AG09309 (cell line): ENCODE results near the gene FRAS1.

Experiments
- DNase-seq: peaks from one replicate; pipeline ENCODE4 v3.0.0-alpha.2; 2010; ENCODE audit warnings: low read depth
- H3K4me3 ChIP-seq: 2 replicates; pipeline ENCODE4 v1.5.1; 2011; ENCODE audit warnings: mild to moderate bottlenecking, low read depth, low read length, moderate library complexity; ENCODE audit not compliant: control insufficient read depth
- TF ChIP-seq, protein P1 (sequence below): IDR thresholded peaks from 2 replicates; pipeline ENCODE4 v1.5.1; 2011; ENCODE audit warnings: mild to moderate bottlenecking, low read depth, low read length, inconsistent platforms; ENCODE audit not compliant: insufficient read depth, control insufficient read depth; ENCODE audit errors: missing control alignments

Gene FRAS1

DNA sequence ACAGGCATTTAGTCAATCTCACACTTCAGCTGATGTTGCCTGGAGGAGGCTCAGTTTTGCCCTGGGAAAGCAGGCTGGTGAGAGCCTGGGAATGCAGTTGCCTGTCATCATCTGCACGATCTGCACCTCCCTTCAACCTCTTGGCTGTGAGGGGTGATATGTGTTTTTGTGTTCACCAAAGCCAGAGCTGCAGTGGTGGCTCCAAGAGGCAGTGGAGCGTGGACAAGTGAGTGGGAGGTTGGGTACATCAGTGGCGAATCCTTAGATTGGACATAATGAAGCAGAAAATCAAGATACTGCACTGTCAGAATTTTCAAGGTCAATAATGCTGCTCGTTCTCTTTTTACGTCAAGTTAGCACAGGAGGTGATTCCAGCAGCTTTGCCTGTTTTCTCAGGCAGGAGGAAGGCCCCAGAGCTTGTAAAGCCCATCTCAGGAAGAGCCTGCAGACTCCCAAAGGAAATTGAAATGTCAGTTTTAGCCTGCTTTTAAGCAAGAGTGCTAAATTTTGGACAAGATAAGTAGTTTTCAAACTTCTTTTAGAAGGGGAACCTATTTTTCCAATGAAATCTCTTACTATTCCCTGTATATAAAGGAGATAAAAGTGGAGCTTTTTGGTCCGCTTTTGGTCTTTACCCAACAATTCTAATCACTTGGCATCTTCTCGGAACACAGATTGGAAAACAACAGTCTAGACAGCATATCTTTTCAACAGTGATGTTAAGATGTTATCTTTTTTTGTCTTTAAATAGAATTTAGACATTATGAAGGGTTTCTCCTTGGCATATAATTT, 92.8 kb downstream of the FRAS1 start:
- TF ChIP-seq, protein P1, sequence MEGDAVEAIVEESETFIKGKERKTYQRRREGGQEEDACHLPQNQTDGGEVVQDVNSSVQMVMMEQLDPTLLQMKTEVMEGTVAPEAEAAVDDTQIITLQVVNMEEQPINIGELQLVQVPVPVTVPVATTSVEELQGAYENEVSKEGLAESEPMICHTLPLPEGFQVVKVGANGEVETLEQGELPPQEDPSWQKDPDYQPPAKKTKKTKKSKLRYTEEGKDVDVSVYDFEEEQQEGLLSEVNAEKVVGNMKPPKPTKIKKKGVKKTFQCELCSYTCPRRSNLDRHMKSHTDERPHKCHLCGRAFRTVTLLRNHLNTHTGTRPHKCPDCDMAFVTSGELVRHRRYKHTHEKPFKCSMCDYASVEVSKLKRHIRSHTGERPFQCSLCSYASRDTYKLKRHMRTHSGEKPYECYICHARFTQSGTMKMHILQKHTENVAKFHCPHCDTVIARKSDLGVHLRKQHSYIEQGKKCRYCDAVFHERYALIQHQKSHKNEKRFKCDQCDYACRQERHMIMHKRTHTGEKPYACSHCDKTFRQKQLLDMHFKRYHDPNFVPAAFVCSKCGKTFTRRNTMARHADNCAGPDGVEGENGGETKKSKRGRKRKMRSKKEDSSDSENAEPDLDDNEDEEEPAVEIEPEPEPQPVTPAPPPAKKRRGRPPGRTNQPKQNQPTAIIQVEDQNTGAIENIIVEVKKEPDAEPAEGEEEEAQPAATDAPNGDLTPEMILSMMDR, result no peak
- no peak overlapping the region for H3K4me3 ChIP-seq
- DNase-seq, result no peak

DNA sequence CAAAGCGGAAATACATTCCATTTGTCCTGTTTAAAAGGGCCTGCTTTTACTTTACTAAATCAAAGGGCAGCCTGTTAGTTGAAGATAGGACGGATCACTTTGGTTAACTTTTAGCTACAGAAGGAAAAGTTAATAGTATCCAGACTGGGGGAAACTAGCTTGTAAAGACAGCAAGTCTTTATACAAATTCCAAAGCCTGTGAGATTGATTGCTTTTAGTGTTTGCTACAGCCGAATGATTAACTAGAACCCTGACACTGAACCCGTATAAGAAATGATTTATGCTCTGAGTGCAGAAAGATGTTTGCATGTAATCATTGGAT, 93.4 kb downstream of the FRAS1 start:
- H3K4me3 ChIP-seq, result no peak overlapping the region
- TF ChIP-seq, protein P1, result no peak
- DNase-seq, result no peak

DNA sequence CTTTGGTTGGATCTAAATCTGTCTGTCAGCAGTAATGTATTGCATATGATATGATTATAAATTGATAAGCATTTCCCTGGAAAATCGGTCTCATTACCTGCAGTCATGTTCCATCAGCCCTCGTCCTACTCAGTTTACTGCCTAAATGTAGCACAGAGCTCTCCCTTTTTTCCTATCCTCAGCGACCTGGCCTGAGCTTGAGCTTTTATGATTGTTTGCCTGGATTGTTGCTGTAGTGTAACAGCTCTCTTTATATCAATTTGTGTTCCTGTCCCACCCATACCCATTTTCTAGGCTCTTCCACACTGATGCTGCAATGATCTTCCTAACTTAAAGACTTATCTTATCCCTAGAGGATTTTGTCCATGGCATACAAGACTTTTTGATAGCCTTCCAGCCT, 95.7 kb downstream of the FRAS1 start:
- no peak for DNase-seq
- TF ChIP-seq, protein P1, result no peak
- H3K4me3 ChIP-seq, result no peak overlapping the region

DNA sequence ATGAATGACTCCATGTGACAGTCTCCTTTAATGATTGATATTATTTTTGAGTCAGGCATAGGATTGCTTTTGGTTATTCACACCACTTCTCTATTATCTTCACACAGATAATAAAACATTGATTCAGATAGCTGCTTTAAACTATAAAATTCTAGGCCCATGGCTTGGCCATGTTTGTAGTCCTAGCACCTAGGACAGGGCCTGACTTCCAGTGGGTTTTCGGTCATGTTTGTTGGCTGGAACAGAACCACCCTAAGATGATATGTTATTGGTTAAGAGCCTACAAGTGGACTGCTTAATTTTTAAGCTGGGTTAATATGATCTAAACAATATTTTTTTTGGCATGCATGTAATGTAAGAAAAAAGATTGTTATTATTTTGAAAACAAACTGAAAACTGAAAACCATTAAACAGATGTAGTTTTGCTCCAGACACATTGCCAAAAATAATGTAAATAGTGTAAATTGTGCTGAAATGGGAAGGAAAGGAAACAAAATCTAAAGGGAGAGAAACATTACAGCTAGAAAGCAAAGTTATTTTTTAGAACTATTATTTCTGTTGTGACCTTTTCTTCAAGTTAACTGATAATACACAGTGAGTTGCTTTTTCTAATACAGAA, 98.0 kb downstream of the FRAS1 start:
- TF ChIP-seq, protein P1, result no peak
- DNase-seq, result no peak
- H3K4me3 ChIP-seq, result no peak overlapping the region

DNA sequence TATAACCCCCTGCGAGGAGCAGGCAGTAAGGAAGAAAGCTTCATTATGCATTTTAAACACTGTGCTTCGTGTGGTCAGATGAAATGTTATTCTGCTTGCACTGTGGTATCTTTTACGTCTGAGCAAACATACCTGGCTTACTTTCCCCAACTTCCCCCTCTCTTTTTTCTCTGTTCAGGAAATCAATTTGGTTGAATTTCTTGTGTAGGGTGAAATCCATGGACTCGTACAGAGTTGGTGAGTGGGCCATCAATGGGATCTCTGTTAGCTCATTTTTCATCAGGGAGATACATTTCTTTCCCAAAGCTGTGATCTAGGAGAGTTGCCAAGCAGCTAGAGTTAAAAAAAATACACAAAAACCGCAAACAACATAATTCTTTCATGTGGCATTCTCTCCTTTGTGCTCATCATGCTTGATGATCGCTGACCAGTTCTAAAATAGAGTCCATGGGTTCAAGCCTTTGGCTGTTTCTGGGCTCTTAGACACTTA, 98.5 kb downstream of the FRAS1 start:
- no peak for DNase-seq
- TF ChIP-seq, protein P1, result no peak
- no peak overlapping the region for H3K4me3 ChIP-seq

DNA sequence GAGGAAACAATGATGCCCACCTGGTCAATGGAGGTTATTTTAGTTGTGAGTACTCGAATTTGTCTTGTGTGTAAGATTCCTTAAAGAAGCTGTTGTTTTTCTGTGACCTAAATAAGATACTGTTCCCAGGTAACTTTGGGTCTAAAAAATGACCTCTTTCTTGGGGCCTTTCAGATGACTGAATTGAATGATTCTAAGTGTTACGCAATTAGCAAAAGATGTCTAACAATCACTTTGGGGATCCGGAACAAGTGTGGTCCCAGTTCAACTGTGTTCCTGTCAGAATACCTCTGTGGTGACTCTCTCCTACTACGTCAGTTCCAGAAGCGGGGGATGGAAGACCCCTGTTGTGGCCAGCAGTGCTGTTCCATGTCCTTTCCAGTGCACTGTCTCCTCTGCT, 99.4 kb downstream of the FRAS1 start:
- no peak for DNase-seq
- TF ChIP-seq, protein P1, result no peak
- no peak overlapping the region for H3K4me3 ChIP-seq
